NCI-H2227 treated with DMSO at 0.1 percent for 48 hours (cell line): ENCODE data around the gene NFKBIZ.
"Not testable (repeated sequence)": the region's sequence is repeated elsewhere in the genome, so short reads cannot be mapped to it uniquely, and the experiment has no call there.

Source experiments
- DNase-seq: peaks from one replicate; lab custom pipeline; 2025; lab: John Stamatoyannopoulos, UW

NFKBIZ gene

GRCh38 chr3:101876142-101876541 is 26.8 kb downstream of the NFKBIZ start:
- DNase-seq = no peak

DNA sequence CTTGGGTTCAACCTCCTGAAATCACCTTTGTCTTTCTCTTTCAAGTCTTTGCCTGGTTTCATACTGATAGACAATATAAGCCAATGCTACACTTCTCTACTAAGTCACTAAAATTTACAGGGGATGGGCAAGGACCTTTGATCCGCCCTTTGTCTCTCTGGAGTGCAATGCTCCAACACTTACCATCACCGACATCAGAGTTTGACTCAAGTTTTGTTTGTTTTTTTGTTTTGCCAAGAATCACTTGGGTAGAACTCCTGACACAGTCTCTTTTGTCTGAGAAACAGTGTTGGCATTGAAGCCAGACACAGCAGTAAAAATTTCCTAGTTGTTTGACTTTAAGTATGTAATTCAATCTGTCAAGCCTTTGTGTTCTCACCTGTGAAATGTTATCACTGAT is 29.3 kb downstream of the NFKBIZ start:
- DNase-seq = no peak

GRCh38 chr3:101879102-101879501 is 29.8 kb downstream of the NFKBIZ start:
- no peak for DNase-seq

DNA sequence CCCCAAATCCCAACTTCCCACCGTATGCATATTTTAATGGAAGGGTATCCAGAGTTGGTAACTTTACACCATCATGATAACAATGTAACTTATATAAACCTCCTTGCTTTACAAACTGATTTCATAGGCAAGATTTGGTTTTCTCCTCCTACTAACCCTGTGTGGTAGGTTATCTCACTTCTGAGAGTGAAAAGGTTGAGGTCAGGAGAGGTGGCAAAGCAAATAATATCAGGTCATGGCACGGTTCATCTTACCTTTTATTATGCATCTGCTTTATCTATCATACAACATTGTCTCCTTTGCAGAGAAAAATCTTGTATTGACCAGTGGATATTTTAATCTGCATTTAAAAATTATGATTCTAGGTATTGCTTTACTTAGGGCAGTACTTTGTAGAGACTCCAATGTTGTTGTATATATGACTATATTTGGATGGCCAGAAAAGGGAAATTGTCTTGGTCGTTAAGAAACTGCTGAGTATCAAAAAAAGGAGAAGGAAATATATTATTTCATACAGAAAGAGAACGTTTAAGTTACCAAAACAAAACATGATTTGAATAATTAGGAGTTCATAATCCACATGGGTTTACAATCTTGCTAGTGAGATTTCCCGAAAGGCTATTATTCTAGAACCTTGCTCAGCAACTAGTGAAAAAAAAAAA is 30.4 kb downstream of the NFKBIZ start:
- no peak for DNase-seq

GRCh38 chr3:101884776-101885175 is 35.5 kb downstream of the NFKBIZ start:
- DNase-seq = no peak

DNA sequence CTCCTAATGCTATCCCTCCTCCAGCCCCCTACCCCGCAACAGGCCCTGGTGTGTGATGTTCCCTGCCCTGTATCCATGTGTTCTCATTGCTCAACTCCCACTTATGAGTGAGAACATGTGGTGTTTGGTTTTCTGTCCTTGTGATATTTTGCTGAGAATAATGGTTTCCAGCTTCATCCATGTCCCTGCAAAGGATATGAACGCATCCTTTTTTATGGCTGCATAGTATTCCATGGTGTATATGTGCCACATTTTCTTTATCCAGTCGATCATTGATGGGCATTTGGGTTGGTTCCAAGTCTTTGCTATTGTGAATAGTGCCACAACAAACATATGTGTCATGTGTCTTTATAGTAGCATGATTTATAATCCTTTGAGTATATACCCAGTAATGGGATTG is 36.3 kb downstream of the NFKBIZ start:
- not testable (repeated sequence) for DNase-seq

GRCh38 chr3:101886626-101887025 is 37.3 kb downstream of the NFKBIZ start:
- DNase-seq = no peak

DNA sequence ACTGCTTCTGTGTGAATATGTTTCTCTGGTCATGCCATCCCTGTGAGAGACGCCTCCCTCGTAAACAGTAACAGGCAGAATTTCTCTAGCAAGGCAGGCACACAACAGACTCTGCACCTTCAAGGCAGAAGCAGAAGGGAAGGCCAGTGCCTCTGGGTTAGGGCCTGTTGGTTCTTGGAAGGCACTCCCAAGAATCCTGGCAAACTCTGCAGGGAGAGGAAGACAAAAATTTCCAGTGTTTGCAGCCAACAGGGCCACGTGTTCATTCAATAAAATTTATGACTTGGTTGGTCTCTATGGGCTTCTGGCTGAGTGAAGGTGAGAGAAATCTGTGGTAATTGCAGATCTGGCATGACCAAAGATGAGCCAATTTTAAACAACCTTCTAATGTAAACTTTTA is 39.3 kb downstream of the NFKBIZ start:
- no peak for DNase-seq

- no peak for DNase-seq
These were observed 41.4 kb downstream of the NFKBIZ start for GRCh38 chr3:101890716-101891115.

- no peak for DNase-seq
These were observed 43.3 kb downstream of the NFKBIZ start for GRCh38 chr3:101892648-101893047.

DNA sequence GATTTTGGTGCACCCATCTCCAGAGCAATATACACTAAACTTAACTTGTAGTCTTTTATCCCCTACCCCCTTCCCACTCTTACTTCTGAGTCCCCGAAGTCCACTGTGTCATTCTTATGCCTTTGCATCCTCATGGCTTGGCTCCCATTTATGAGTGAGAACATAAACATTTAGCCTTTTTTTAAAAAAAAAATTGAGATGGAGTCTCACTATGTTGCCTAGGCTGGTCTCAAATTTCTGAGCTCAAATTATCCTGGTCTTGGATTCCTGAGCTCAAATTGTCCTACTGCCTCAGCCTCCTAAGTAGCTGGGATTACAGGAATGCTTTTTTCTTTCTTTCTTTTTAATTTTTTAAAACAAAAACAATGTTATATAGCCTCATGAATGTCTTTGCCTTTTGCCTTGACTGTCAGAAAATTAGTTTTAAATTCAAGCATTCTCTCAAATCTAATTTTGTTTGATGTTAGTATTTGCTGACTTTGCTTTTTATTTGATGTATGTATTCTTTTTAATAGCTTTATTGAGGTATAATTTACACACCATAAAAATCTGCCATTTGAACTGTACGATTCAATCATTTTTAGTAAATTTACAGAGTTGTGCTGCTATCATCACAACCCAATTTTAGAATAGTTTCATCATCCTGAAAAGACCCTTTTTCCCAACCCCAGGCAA is 46.9 kb downstream of the NFKBIZ start:
- no peak for DNase-seq

GRCh38 chr3:101897013-101897412 is 47.7 kb downstream of the NFKBIZ start:
- DNase-seq = no peak

GRCh38 chr3:101898039-101898438 is 48.7 kb downstream of the NFKBIZ start:
- DNase-seq = no peak

DNA sequence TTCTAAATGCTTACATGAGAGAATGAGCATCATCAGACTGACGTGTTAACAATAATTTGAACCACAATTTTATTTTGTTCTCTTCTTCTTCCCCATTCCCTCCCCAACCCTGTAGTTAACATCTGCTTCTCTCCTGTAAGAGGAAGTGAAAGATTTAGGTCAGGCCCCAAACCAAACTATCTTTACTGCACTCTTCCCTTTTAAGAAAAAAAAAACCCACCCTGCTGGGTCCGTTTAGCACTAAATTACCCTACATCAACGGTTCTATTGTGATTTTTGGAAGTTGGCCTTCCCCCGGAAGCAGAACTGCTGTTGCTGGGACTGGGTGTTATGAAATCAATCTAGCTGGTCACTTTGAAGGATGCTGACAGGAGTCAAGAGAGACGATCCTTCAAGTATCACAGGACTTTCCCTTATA is 49.4 kb downstream of the NFKBIZ start:
- no peak for DNase-seq

DNA sequence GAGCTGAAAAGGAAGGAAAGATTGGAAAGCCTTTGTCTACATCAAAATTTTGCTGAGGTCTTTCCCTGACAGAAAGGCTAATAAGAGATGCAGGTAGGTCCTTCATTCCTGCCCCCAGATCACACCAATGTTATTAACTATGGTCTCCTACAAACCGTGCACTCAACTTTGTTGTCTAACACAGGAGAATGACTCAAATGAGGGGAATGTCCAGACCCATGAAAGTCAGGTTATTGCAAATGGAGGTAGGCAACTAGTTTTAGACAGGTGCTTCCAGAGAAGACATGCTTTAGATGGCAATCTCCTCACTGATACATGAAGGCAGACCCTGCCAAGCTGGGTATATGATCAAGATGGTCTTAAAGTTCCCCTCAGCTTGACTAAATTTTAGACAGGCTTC is 51.0 kb downstream of the NFKBIZ start:
- no peak for DNase-seq

DNA sequence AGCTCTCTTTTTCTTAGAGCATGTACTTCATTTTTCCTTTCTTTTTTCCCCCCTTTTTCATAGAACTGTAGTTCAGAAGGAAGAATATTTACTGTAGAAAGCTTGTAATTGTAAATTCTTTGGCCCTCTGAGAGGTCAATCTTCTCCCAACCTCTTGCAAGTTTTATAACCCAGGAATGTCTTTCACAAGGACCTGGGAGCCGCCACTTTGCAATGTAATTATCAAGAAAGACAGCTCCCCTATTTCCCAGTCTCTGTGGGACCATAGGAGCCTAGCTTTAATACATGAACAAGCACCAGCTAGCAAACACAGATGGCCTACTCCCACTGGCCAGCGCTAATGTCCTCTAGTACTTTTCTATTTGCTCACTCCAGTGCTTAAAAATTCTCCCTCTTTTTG is 51.4 kb downstream of the NFKBIZ start:
- DNase-seq = no peak

- DNase-seq = no peak
These were observed 52.7 kb downstream of the NFKBIZ start for GRCh38 chr3:101902041-101902440.

- DNase-seq = no peak
These were observed 54.1 kb downstream of the NFKBIZ start for GRCh38 chr3:101903451-101903871.

GRCh38 chr3:101905573-101905972 is 56.3 kb downstream of the NFKBIZ start:
- not testable (repeated sequence) for DNase-seq
